Measurements from ENCODE around the gene LRRK2.

GRCh38 chr12:40312196-40312595 lies 87.4 kb downstream of the LRRK2 start:
- TF ChIP-seq CTCF (IDR thresholded peaks at IDR 0.05 in 2 of 3, conservative IDR thresholded peaks at IDR 0.05 in 1 of 3; ENCODE audit: control insufficient read depth in 2 of 3, extremely low read depth in 1 of 3, insufficient read depth in 1 of 3, low read depth in 3 of 3, low read length in 3 of 3) (no peak), BCL11A (IDR thresholded peaks at IDR 0.05; ENCODE audit: low read depth, low read length) (no peak), CREB1 (IDR thresholded peaks at IDR 0.05; ENCODE audit: low read depth) (no peak)
